Measurements from ENCODE around the gene HIP1R. TPM values are rescaled to one million over a fixed set of nuclear protein-coding genes. Genes with fewer than 3 reads are reported as not detected.

The HIP1R gene
- polyA plus RNA-seq, 1 of the 3 experiments (the other 2 are of a cell fraction): 20.6 TPM

DNA sequence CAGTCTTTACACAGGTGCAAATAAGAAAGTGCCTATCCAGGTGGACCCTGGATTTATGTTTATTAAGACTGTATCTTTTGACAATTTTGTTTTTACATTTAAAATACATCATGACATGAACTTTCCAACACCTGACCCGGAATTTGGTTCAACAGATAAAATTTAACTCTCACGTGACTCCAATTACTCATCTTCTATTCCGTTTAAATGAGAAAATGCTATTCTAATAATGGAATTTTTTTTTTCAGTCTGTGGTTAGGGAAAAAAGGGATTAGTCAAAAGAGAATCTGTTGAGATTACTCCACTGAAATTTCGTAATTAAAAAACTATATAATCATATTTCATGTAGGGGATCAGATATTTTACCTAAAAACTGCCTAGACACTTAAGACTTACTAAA, 49.6 kb downstream of the HIP1R start:
- POLR2A ChIA-PET: interaction anchor here (1.6 kb wide), 1 partner anchor 7 kb away, joined by 5 read pairs; no protein-coding TSS in a partner anchor

DNA sequence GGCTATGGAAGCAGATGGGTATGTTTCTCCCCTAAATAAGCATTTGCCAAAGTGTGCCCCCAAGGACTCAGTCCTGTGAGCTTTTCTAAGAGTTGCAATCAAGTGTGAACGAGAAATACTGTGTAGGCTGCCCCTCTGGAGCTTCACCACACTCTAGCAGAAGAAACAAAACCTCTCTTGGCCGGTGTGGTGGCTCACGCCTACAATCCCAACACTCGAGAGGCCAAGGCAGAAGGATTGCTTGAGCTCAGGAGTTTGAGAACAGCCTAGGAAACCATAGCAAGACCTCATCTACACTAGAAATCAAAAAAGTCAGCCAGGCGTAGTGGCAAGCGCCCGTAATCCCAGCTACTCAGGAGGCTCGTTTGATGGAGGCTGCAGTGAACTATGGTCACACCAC, 50.9 kb downstream of the HIP1R start:
- peaks cover 99% of the 10 kb centered on the region for H3K79me2 ChIP-seq (ENCODE audit: insufficient read depth)
- POLR2A ChIA-PET: interaction anchor here (1.6 kb wide), 1 partner anchor 9 kb away, joined by 5 read pairs; no protein-coding TSS in a partner anchor
- DNase-seq: no peak
- no peak overlapping the region for H3K9ac ChIP-seq
- H3K4me3 ChIP-seq (ENCODE audit: low read depth in 2 of 2, low read length in 1 of 2): no peak overlapping the region
- no peaks in the 10 kb centered on the region for H3K36me3 ChIP-seq (replicated peaks in 1 of 2; ENCODE audit: control insufficient read depth in 1 of 2, insufficient read depth in 2 of 2, low read length in 1 of 2)
- peaks cover 71% of the 10 kb centered on the region for H4K20me1 ChIP-seq (ENCODE audit: insufficient read depth)
- TF ChIP-seq RXRA (IDR thresholded peaks at IDR 0.05; ENCODE audit: borderline replicate concordance, low read depth) (no peak), GATA2 (CRISPR knock-in tag; IDR thresholded peaks at IDR 0.05) (no peak)
- WGBS (ENCODE audit: low lambda C conversion rate): 88% methylated on average over 6 of the region's 8 CpGs
- H3K9me3 ChIP-seq: no peaks in the 10 kb centered on the region
- H3F3A ChIP-seq (replicated peaks; ENCODE audit: insufficient read depth): peaks cover 21% of the 10 kb centered on the region
- CTCF ChIA-PET: interaction anchor here (0.9 to 1.3 kb wide), 3 partner anchors 9 to 67 kb away, joined by 3 to 4 read pairs (median 3); partner anchors contain the start of gene VPS37B
- peaks cover 4 to 36% of the 10 kb centered on the region in 2 experiments; a peak in 3 of 4 replicates for H3K4me1 ChIP-seq (ENCODE audit: control insufficient read depth in 1 of 2, insufficient read depth in 2 of 2, low read depth in 1 of 2, low read length in 1 of 2)
- no peak overlapping the region for H3K4me2 ChIP-seq
- H3K9me2 ChIP-seq: no peaks in the 10 kb centered on the region
- no peak overlapping the region for H3K27ac ChIP-seq (ENCODE audit: low read depth in 2 of 2, low read length in 1 of 2)
- no peak overlapping the region for H2AFZ ChIP-seq (ENCODE audit: low read depth)
- H3K27me3 ChIP-seq (ENCODE audit: insufficient read depth): no peaks in the 10 kb centered on the region

More for the DNA sequence above, 49.6 kb downstream of the HIP1R start:
- no peak overlapping the region for H3K27ac ChIP-seq (ENCODE audit: low read depth in 2 of 2, low read length in 1 of 2)
- CTCF ChIA-PET: no interaction called here
- H3K4me1 ChIP-seq (ENCODE audit: control insufficient read depth in 1 of 2, insufficient read depth in 2 of 2, low read depth in 1 of 2, low read length in 1 of 2): peaks cover 7 to 43% of the 10 kb centered on the region in 2 experiments; a peak in 3 of 4 replicates
- 73% methylated on average over 4 of the region's 4 CpGs for WGBS (ENCODE audit: low lambda C conversion rate)
- H3K79me2 ChIP-seq (ENCODE audit: insufficient read depth): peaks cover 99% of the 10 kb centered on the region
- H3K27me3 ChIP-seq (ENCODE audit: insufficient read depth): no peaks in the 10 kb centered on the region
- peaks cover 71% of the 10 kb centered on the region for H4K20me1 ChIP-seq (ENCODE audit: insufficient read depth)
- peaks cover 21% of the 10 kb centered on the region for H3F3A ChIP-seq (replicated peaks; ENCODE audit: insufficient read depth)
- DNase-seq: no peak
- H3K9me3 ChIP-seq: no peaks in the 10 kb centered on the region
- H3K4me2 ChIP-seq: no peak overlapping the region
- no peak for TF ChIP-seq TCF12 (IDR thresholded peaks at IDR 0.05)
- TF ChIP-seq SIN3A (IDR thresholded peaks at IDR 0.05; ENCODE audit: borderline replicate concordance, low read depth, low read length): no peak
- TF ChIP-seq, protein P1, sequence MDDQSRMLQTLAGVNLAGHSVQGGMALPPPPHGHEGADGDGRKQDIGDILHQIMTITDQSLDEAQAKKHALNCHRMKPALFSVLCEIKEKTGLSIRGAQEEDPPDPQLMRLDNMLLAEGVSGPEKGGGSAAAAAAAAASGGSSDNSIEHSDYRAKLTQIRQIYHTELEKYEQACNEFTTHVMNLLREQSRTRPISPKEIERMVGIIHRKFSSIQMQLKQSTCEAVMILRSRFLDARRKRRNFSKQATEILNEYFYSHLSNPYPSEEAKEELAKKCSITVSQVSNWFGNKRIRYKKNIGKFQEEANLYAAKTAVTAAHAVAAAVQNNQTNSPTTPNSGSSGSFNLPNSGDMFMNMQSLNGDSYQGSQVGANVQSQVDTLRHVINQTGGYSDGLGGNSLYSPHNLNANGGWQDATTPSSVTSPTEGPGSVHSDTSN (IDR thresholded peaks at IDR 0.05): no peak
- TF ChIP-seq RFX5 (IDR thresholded peaks at IDR 0.05; ENCODE audit: low read length): no peak
- no peak for TF ChIP-seq NFIC (IDR thresholded peaks at IDR 0.05; ENCODE audit: borderline replicate concordance)
- TF ChIP-seq, protein P2, sequence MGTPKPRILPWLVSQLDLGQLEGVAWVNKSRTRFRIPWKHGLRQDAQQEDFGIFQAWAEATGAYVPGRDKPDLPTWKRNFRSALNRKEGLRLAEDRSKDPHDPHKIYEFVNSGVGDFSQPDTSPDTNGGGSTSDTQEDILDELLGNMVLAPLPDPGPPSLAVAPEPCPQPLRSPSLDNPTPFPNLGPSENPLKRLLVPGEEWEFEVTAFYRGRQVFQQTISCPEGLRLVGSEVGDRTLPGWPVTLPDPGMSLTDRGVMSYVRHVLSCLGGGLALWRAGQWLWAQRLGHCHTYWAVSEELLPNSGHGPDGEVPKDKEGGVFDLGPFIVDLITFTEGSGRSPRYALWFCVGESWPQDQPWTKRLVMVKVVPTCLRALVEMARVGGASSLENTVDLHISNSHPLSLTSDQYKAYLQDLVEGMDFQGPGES (IDR thresholded peaks at IDR 0.05; ENCODE audit: low read depth, low read length): no peak
- H3K4me3 ChIP-seq (ENCODE audit: low read depth in 2 of 2, low read length in 1 of 2): no peak overlapping the region
- H3K36me3 ChIP-seq (replicated peaks in 1 of 2; ENCODE audit: control insufficient read depth in 1 of 2, insufficient read depth in 2 of 2, low read length in 1 of 2): no peaks in the 10 kb centered on the region
- no peaks in the 10 kb centered on the region for H3K9me2 ChIP-seq
- no peak overlapping the region for H3K9ac ChIP-seq
- no peak overlapping the region for H2AFZ ChIP-seq (ENCODE audit: low read depth)
